Panc1 (cell line): ENCODE measurements around the gene RABL3.
"Not testable (repeated sequence)": the region's sequence is repeated elsewhere in the genome, so short reads cannot be mapped to it uniquely, and the experiment has no call there.

Experiments used
- CTCF ChIP-seq: fragments of 450-650 bp; IDR thresholded peaks from 2 replicates; pipeline ENCODE4 v1.5.1; 2017; ENCODE audit warnings: mild to moderate bottlenecking
- POLR2AphosphoS5 ChIP-seq: IDR thresholded peaks from 2 replicates; pipeline ENCODE4 v1.6.1; 2012; ENCODE audit warnings: mild to moderate bottlenecking, low read depth, low read length, moderate library complexity
- SIN3A ChIP-seq: IDR thresholded peaks from 2 replicates; pipeline ENCODE4 v1.6.1; 2012; ENCODE audit warnings: low read depth, mild to moderate bottlenecking, low read length, moderate library complexity, borderline replicate concordance; ENCODE audit not compliant: insufficient read depth
- TCF7L2 ChIP-seq: IDR thresholded peaks from 2 replicates; pipeline ENCODE4 v1.6.1; 2011; ENCODE audit warnings: mild to moderate bottlenecking, low read depth, low read length, inconsistent platforms
- TF ChIP-seq, protein P1 (sequence below), 2 experiments: IDR thresholded peaks; 2 replicates each; pipeline ENCODE4 v1.6.1; 2011 to 2012; ENCODE audit warnings: low read depth in 2 of 2, control low read depth in 1 of 2, low read length in 1 of 2, mild to moderate bottlenecking in 1 of 2, moderate library complexity in 1 of 2; ENCODE audit not compliant: insufficient read depth in 1 of 2

DNA sequence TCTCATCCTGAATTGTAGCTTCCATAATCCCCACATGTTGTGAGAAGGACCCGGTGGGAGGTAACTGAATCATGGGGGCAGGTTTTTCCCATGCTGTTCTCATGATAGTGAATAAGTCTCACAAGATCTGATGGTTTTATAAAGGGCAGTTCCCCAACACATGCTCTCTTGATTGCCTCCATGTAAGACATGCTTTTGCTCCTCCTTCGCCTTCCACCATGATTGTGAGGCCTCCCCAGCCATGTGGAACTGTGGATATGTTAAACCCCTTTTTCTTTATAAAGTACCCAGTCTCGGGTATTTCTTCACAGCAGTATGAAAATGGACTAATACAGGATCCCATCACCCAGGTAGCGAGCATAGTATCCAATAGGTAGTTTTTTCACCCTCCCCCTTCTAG is 103.5 kb downstream of the RABL3 start:
- TF ChIP-seq CTCF, SIN3A, POLR2AphosphoS5, TCF7L2: not testable (repeated sequence)
- TF ChIP-seq, protein P1, sequence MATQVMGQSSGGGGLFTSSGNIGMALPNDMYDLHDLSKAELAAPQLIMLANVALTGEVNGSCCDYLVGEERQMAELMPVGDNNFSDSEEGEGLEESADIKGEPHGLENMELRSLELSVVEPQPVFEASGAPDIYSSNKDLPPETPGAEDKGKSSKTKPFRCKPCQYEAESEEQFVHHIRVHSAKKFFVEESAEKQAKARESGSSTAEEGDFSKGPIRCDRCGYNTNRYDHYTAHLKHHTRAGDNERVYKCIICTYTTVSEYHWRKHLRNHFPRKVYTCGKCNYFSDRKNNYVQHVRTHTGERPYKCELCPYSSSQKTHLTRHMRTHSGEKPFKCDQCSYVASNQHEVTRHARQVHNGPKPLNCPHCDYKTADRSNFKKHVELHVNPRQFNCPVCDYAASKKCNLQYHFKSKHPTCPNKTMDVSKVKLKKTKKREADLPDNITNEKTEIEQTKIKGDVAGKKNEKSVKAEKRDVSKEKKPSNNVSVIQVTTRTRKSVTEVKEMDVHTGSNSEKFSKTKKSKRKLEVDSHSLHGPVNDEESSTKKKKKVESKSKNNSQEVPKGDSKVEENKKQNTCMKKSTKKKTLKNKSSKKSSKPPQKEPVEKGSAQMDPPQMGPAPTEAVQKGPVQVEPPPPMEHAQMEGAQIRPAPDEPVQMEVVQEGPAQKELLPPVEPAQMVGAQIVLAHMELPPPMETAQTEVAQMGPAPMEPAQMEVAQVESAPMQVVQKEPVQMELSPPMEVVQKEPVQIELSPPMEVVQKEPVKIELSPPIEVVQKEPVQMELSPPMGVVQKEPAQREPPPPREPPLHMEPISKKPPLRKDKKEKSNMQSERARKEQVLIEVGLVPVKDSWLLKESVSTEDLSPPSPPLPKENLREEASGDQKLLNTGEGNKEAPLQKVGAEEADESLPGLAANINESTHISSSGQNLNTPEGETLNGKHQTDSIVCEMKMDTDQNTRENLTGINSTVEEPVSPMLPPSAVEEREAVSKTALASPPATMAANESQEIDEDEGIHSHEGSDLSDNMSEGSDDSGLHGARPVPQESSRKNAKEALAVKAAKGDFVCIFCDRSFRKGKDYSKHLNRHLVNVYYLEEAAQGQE (IDR thresholded peaks at IDR 0.05; ENCODE audit: insufficient read depth in 1 of 2, low read depth in 2 of 2, low read length in 1 of 2): not testable (repeated sequence)
